GM19467 (cell line): Measurements from ENCODE around the gene SRCIN1.

Experiments
- ATAC-seq: cut with Tn5 transposase; IDR thresholded peaks from one replicate; pipeline ENCODE4 v1.9.1; 2021; ENCODE audit warnings: mild to moderate bottlenecking, moderate library complexity; ENCODE audit not compliant: unreplicated experiment

SRCIN1 gene

GRCh38 chr17:38566666-38567031 lies 39.1 kb downstream of the SRCIN1 start:
- no peak for ATAC-seq

GRCh38 chr17:38565853-38566665 lies 39.7 kb downstream of the SRCIN1 start:
- no peak for ATAC-seq

- no peak for ATAC-seq
Observed at GRCh38 chr17:38564869-38565268, 40.9 kb downstream of the SRCIN1 start.

- no peak for ATAC-seq
Observed at GRCh38 chr17:38564254-38564837, 41.4 kb downstream of the SRCIN1 start.

GRCh38 chr17:38563362-38564253 lies 42.1 kb downstream of the SRCIN1 start:
- no peak for ATAC-seq

- no peak for ATAC-seq
Observed at GRCh38 chr17:38562903-38563302, 42.8 kb downstream of the SRCIN1 start.

- no peak for ATAC-seq
Observed at GRCh38 chr17:38562215-38562569, 43.6 kb downstream of the SRCIN1 start.

GRCh38 chr17:38561416-38562214 lies 44.1 kb downstream of the SRCIN1 start:
- ATAC-seq = no peak

GRCh38 chr17:38560503-38561318 lies 45.0 kb downstream of the SRCIN1 start:
- no peak for ATAC-seq

- no peak for ATAC-seq
Observed at GRCh38 chr17:38559880-38560230, 45.9 kb downstream of the SRCIN1 start.

GRCh38 chr17:38559051-38559879 lies 46.5 kb downstream of the SRCIN1 start:
- ATAC-seq = peak; percentile 63

- no peak for ATAC-seq
Observed at GRCh38 chr17:38558728-38559050, 47.1 kb downstream of the SRCIN1 start.

- ATAC-seq = peak; percentile 69
Observed at GRCh38 chr17:38557836-38558727, 47.7 kb downstream of the SRCIN1 start.

GRCh38 chr17:38557396-38557795 lies 48.4 kb downstream of the SRCIN1 start:
- no peak for ATAC-seq

GRCh38 chr17:38556239-38556638 lies 49.5 kb downstream of the SRCIN1 start:
- no peak for ATAC-seq

GRCh38 chr17:38554430-38555350 lies 51.1 kb downstream of the SRCIN1 start:
- no peak for ATAC-seq

- no peak for ATAC-seq
Observed at GRCh38 chr17:38552343-38552742, 53.4 kb downstream of the SRCIN1 start.
